HG02610 (cell line): ENCODE results near the gene STX2.

ENCODE experiments used
- ATAC-seq: cut with Tn5 transposase; IDR thresholded peaks from one replicate; pipeline ENCODE4 v1.9.1; 2021; ENCODE audit warnings: mild to moderate bottlenecking, moderate library complexity; ENCODE audit not compliant: unreplicated experiment

Gene STX2

DNA sequence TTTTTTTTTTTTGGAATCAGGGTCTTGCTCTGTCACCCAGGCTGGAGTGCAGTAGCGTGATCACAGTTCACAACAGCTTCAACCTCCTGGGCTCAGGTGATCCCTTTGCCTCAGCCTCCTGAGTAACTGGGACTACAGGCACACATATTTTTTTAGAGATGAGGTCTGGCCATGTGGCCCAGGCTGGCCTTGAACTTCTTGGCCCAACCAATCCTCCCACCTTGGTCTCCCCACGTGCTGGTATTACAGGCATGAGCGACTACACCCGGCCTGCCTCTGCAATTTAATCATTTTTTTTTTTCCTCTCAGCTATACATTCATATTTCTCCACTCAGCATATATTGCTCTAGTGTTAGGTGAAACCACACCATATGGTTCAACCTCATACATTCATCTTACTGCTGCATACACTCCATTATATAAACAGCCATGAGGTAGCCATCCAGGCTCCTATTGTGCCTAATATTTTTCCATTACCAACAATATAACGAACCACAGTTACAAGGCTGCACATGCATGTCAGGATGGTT, 7.1 kb downstream of the STX2 start:
- ATAC-seq = no peak

DNA sequence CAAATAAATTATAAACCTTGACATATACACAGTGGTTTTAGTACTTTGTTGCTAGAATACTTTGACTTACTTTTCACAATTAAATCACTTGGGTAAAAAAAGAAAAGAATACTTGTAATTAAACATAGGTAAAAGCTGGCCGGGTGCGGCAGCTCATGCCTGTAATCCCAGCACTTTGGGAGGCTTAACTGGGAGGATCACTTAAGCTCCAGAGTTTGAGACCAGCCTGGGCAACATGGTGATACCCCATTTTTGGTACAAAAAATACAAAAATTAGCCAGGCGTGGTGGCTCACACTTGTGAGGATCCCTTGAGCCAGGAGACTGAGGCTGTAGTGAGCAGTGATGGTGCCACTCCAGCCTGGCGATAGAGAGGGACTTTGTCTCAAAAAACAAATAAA, 7.8 kb downstream of the STX2 start:
- no peak for ATAC-seq

DNA sequence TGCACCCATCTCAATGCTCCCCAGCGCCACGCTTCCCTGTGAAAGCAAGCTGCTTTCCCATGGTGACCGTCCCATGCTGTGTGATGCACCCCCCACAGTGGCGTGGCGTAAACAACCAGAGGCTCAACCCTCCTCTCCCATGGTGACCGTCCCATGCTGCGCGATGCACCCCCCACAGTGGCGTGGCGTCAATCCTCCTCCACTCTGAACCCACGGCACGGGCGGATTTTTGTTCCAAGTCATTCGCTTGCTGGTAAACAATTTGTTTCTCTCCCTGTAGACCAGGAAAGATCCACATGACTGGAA, 8.9 kb downstream of the STX2 start:
- ATAC-seq = no peak

DNA sequence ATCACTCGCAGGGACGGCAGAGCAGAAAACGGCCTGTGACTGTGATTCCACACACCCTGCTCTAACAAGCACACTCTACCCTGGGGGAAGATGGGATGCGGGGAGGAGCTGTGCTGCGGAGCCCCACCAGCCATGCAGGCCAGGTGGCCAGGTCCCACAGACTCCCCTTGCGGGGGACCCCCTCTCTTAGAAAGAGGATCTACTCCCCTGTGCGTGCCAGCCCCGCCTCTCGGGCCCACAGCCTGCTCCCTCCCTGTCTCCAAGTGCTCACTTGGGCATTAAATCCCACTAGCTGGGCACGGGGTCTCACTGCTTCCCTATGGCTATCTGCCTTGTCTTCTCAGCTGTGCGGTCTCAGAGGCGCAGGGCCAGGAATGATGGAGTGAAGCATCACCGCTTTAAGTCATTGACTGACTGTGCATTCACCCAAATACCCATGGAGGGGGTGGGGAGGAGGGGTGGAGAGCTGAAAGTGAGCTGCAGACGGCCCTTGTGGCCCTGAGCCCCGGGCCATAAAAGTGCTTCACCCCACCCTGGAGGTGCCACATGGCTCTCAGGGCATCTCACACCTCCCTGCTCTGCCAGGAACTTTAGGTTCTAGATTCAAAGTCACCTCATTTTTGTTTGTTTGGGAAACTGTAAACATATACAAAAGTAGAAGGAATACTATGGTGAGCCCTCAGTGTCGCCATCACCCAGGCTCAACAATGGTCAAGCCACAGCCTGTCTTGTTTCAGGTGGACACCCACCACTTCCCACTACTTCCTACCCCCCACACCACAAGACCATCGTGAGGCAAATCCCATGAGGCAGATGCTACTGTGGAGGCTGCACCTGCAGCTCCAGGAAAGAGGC, 9.4 kb downstream of the STX2 start:
- ATAC-seq = no peak

DNA sequence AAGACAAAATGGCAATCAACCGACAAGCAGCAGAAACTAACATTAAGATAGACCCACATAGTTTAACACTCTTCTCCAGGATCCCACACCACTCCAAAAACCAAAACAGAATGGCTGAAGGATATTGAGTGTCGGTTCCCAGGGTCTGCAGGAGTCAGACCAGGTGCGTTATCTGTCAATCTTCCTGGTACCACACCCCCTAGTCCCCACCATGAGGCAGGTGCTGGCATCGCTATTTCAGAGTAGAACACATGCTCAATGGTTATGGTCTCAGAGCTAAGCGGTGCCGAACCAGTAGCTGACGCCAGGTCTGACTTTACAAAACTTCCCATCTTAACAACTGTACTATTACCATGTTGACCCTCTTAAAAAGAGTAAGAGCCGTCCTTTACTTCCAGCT, 10.2 kb downstream of the STX2 start:
- no peak for ATAC-seq

DNA sequence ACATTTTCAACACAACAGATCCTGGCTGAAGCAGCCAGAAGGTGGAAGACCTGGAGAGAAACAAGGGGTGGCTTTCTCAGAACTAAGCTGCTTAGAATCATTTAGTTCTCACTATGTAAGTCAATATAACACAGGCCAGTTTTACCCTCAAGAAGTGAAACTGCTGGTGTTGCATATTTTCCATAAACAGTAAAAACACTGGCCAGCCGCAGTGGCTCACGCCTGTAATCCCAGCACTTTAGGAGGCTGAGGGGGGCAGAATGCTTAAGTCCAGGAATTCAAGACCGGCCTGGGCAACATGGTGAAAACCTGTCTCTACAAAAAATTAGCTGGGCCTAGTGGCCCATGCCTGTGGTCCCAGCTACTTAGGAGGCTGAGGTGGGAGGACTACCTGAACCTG, 11.6 kb downstream of the STX2 start:
- no peak for ATAC-seq

DNA sequence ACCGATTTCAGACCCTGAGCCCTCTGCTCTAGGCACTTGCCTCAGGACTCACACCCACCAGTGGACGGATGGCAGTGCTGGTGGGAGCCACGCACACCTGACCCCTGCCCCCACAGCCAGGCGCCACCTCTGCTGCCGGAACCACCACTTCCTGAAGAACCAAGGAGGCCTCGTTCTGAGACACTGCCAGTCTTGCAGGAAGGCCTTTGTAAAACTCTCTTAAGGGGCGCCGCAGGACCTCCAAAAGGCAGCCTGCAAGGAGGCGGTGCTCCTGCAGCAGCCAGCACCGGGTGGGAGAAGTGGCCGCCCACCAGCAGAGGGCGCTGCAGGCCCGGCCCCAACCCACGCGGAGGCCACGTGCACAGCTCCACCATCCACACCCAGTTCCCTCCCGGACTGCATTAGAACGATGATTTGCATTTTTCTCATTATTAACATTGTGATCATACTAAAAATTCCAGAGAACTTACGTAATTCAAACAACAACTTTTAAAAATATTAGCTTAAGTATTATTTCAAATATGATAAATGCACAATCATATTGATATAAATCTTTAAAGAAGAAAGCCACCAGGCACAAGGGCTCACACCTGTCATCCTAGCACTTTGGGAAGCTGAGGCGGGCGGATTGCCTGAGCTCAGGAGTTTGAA, 12.8 kb downstream of the STX2 start:
- ATAC-seq = no peak

DNA sequence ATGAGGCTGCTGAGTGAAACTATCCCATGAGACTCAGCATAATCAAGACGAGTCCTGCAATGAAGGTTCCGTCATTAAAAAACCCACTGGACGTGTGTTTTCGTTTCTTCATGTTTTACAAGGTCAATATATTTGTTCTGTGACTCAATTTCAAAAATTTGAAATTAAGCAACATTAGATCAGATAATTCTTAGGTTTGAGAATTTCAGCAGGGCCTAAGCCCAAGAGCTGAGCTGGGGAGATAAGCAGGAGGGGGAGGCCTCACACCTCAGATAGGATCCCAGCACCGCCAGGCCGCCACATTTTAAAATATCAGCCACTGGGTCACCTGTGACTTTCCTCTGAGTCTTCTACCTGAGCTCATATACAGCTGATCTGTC, 13.3 kb downstream of the STX2 start:
- ATAC-seq = no peak

DNA sequence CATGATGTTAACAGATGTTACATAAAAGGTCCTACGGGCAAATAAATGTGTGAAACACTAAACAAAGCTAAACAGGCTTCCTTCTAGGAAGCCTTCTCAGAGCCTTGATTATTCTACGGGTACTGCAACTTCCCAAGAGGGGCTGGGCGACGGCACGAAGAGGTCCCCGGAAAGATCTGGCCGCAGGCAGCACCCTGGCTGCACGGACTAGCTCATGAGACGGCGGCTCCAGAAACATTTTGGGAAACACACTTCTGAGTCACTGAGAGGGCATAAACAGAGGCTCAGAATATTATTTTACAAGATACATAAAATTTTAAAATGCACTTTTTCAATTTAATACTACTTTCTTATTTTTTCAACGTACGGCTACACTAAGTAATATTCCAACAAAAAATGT, 19.4 kb downstream of the STX2 start:
- no peak for ATAC-seq

DNA sequence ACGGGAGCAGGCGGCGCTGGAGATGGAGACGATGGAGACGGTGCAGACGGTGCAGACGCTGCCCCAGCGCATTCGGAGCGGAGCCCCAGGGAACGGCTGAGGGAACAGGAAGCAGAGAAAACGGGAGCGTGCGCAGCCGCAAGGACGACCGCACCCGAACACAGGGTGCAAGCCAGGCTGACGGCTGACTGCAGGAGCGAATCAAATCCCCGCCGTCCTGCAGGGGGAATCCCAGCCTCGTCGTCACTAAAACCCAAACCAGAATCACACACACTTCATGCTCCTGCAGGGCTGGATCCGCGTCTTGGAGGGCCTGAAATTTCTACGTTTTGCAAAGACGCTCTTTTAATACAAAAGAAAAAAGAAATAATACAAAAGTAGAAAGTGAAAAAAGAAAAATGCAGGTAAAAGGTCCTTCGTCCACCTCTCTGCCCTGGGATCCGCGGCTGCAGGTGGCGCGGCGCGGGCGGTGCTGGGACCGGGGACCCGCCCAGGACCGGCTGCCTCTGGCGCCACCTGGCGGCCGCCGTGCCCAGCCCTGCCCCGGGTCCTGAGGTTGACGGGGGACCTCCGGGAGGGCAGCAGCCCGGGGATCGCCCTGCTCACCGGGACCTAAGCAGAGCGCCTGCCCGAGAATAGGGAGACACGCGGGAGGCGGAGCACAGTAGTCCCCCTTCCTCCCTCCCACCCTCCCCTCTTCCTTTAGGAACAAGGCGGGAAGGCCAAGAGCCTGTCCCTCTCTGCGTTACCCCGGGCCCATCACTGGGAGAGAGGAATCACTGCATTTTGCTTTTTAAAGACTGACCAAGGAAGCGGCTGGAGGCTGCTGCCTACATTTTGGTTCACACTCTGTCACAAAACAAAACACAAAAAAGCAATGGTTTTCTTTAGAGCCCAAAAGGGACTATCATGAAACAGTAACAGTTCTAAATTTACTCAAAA, 20.1 kb downstream of the STX2 start:
- ATAC-seq = peak; percentile 83

DNA sequence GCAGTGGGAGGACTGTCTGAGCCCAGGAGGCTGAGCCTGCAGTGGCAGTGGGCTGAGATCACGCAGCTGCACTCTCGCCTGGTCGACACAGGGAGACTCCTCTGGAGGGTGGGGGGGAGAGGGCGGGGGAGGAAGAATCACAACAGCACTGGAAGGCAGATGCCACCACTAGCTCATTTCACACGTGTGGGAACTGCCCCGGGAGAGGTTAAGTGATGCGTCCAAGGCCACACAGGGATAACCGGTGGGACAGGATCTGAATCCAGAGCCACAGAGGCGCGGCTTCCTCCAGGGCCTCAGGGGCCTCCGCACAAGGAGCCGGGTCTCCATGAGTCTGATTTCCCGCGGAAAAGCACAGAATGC, 20.8 kb downstream of the STX2 start:
- ATAC-seq = no peak

DNA sequence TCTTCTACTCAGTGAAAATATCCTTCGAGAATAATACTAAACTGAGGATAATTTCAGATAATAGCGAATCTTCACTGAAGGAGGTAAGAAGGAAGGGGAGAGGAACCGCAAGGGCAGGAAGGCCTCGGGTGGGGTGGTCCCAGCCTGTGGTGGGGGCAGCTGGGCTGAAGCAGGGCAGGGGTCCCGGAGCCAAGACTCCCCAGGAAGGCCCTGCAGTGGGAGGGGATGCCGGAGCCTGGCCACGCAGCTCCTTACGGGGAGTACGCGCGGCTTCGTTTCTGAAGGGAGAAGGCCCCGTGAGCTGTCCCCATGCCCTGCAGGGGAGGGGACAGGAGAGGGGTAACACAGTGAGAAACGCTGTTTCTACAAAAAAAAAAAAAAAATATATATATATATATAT, 21.2 kb downstream of the STX2 start:
- no peak for ATAC-seq

DNA sequence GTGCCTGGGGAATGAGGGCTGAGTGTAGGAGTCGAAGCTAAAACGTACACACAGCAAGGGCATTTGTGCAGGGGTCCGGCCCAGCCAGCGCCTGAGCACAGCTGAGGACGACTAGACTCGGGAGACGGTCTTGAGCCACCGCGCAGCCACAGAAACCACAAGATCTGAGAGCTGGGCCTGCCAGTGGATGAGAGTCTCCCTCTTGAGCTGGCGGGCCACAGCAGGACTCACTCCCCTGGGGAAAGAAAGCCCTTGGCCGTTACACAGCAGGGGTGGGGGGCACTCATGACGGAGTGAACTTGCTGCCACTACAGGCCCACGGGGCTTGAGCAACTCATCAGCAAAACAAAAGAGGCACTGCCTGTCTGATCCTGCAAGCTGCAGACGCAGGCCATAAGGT, 23.0 kb downstream of the STX2 start:
- no peak for ATAC-seq

DNA sequence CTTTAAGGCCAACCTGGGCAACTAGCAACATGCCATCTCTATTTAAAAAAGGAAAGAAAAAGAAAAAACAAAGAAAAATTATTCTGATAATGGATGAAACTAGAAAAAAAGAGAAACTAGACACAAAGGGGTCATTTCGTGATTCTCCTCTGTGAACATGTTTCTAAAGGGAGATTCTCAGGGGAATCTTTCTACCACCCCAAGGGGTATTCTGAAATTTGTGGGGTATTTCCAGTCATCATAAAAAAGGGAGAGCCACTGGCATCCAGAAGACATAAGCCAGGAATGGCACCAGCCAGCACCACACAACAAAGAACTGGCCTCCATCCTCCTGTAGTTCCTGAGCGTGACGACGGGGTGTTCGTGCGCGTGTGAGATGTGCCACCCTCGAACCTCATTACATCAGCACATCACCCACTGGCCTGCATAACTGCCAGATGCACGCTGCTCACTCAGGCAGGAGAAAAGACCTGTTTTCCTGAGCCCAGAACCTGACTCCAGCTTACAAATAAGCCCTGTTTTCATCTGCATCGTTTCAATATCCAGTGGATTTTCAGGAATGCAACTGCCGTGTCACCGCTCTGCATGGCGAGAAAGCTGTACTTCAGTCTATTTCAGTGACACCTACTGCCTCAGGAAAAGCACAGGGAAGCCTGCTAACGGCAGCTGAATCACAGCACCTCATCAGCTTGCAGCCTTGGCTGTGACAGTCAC, 23.9 kb downstream of the STX2 start:
- ATAC-seq = no peak

DNA sequence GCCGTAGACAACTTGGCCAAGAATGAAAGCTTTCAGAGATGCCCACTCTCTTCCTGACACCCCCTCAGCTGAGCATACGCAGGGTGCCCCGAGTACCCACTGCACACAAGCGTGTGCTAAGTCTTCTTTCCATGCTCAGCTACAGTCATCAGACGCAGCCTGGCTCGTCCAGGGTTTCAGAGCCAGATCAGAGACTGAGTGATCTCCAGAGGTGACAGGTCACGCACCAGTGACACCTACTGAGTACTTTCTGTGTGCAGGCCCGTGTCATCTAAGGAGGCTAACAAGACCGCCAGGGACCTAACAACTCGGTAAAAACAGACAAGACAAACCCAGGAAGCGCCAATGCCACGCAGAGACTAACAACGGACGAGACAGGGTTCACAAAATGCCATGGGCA, 25.1 kb downstream of the STX2 start:
- no peak for ATAC-seq

DNA sequence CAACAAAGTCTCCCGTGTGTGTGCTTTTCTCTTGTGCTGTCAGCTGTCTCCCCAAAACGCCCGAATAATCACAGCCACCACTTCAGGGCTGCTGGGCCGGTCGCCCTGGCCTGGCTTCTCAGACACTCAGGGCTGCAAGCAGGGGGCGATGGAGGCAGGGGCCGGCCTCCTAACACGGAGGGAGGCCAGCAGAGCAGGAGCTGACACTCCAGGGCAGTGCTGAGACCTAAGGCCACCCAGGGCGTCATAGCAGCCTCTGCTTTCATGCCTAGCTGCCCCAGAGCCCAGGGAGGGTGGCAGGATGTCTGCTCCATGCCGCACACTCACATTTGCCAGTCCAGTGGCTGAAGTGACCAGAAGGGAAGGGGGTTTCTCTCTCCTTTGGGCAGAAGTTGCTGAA, 25.6 kb downstream of the STX2 start:
- ATAC-seq = no peak

DNA sequence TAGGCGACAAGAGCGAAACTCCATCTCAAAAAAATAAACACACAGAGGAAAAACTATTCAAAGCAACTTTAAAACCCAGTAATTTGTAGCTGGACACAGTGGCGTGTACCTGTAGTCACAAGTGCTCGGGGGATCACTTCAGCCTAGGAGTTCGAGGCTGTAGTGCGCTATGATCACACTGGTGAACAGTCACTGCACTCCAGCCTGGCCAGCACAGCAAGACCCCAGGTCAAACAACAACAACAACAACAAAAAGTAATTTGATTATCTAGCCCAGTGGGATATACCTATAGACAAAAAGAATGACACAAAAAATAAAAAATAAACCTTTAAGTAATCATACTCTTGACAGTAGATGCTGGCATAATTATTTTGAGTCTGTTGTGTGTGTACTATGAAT, 29.3 kb downstream of the STX2 start:
- ATAC-seq = no peak

DNA sequence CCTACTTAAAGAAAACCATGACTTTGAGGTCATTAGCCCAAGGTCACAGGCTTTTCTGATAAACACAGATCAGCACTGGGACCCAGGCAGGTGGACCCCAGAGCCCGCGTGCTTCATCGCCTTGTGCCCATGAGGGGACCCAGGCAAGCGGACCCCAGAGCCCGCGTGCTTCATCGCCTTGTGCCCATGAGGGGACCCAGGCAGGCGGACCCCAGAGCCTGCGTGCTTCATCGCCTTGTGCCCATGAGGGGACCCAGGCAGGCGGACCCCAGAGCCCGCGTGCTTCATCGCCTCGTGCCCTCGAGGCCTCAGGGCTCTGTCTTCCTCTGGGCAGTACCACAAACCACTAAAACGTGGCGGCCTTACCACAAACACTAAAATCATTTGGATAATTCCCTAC, 31.7 kb downstream of the STX2 start:
- ATAC-seq = no peak

DNA sequence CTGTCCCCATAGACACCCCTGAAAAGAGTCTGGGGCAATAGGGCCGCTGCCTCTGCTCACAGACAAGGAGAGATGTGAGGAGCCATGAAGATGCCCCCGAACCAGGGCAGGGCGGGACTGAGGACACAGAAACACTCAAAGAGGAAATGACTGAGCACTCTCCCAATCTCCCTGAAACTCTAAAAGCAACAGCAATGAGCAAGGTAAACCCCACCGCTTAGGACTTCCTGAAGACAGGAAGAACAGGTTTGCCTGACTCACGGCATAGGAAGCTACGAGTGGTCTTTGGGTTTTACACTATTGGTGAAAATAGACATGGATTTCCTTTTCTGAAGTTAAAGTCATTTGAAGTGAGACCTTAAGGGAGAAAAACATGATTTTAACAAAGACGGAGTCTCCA, 32.5 kb downstream of the STX2 start:
- no peak for ATAC-seq

DNA sequence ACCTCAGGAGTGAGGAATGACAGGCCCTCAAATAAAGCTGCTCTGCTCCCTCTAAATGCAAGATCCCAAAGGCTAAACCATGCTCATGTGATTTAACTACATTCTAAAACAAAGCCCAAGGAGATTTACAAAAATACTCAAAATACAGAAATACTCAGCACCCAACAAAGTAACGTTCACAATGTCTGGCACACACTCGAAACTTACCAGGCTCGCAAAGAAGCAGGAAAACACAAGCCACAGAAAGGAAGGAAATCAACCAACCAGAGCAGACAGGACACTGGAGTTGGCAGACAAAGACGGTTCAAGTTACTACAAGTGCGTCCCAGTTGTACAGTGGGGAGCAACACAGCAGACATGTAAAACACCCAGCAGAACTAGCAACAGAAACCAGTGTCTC, 33.4 kb downstream of the STX2 start:
- no peak for ATAC-seq

DNA sequence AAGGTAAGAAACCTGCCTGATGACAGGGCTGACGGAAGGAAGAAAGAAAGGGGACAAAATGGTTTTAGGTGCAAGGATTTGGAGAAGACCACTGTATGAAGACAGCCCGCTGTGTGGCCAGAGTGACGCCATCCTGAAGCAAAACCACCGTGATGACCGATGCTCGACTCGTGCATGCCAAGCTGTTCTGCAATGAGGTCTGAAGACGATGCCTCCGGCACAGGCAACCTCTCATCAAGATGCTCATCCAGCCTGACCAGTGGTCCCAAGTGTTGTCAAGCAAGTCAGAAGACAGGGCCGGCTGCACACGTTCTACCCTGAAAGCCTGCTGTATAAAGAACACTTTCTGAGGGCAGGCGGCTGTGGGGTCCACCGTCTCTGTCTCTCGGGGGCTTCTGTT, 34.8 kb downstream of the STX2 start:
- no peak for ATAC-seq
